Stimulated activated CD4-positive, alpha-beta T cell treated with anti-CD3 and anti-CD28 coated beads, Interleukin-4, amount 100 ng/mL, for 4 hours (primary cell): ENCODE data around the gene WEE2.
"Not testable (repeated sequence)": the region's sequence is repeated elsewhere in the genome, so short reads cannot be mapped to it uniquely, and the experiment has no call there.

Experiments used
- DNase-seq, 2 experiments: peaks; one replicate each; pipeline ENCODE4 v3.0.0-alpha.2; 2020

WEE2 gene

DNA sequence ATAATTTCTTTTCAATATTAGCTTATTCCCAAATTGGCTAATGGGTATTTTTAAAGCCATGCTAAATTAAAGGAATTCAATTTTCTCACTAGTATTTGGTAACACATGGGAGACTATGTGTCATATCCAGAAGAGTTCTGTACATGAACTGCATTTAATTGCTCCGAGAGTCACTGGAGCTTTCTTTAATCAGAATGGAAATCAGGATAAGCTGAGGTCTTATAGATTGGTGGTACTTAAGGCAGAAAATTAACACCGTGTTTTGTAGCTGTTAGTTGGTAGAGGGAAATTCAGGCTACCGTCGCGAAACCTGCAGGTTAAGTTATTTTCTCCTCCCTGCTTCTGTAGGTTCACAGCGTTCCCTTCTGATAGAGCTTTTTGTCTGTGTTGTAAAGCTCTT lies at the start of gene WEE2:
Gene WEE2 (plus strand): TSS at position 3 of the 400 bp plus-strand sequence. CDS start 406 bp downstream, outside the sequence.
- no peak for DNase-seq

DNA sequence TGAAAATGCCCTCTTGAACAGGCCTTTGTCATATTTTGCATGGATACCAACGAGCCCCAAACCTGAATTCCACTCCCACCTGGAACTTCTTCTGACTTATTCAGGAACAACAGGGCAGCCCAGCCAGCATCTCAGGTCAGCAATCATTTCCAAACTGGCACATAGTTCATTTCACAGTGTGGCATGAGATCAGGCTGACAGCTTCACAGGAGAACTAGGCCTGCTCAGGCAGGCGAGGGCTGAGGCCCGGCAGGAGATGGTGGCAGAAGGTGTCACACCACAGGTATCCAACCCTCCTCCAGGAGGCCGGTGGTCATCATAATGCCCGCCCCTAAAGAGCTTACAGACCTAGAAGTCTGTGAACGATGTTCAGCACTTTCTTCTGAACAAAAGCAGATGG lies 48.7 kb upstream of the WEE2 start:
- DNase-seq: no peak

DNA sequence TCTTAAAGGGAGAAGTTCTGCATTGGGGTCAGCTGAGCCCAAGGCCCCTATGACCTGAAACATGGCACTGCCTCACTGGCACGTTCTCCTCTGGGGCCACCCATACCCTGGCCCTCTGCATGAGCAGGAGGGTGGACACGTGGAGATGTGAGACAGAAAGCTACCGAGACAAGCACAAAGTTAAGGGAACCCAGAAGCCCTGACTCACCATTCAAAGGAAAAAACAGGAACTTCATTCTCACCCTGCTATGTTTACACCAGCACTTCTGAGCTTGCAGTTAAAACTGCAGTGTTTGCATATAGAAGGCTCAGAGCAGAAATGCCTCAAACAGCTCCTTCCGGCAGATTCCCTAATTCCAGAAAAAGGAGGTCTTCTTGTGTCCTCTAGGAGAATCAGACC lies 47.9 kb upstream of the WEE2 start:
- DNase-seq: no peak

DNA sequence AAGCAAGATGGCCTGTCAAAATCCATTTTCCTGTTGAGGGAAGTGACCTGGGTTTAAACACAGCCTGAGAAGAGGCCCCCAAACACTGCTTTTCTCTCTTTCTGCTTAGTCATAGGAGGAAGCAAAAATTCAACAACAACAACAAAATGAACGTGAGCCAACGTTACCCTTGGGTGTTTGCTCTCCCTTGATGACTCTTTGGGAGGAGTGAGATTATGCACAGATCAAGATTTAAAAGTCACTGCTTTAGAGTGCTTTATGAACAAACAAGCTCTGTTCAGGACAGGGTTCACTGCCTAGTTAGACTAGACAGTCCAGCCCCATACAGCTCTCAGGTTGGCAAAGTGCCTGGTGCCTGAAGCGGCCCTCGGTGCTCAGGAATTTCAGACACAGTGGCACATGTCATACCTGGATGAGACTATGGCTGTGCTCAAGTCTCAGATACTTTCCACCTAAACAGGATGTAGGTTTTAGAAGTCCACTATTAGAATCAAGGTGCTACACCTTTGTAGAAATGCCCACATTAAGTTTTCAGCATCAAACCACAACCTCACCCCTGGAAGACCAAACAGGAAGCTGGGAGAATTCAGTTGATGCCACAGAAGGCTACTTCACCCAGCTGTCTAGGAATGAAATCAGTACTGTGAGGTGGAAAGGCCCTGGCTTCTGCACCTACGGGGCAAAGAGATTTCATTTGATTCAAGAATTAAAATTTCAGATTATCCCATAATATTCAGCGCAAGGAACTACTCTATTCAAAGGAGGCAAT lies 44.9 kb upstream of the WEE2 start:
- no peak for DNase-seq

DNA sequence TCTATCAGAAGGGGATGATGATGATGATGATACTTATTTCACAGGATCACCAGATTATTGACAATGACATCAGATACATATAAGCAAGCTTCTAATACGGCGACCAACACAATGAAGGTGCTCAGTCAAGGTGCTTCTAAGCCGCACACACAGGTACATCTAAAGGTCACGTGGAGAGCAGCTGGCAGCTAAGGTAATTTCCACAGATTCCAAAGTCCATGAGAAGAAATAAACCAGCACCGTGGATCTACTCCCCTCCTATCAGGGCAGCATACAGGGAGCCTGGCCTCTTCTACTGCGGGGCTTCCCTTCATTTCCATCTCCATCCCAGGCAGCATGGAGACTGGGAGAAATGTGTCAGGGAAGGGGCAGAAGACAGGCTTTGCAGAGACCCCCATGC lies 43.7 kb upstream of the WEE2 start:
- no peak for DNase-seq

DNA sequence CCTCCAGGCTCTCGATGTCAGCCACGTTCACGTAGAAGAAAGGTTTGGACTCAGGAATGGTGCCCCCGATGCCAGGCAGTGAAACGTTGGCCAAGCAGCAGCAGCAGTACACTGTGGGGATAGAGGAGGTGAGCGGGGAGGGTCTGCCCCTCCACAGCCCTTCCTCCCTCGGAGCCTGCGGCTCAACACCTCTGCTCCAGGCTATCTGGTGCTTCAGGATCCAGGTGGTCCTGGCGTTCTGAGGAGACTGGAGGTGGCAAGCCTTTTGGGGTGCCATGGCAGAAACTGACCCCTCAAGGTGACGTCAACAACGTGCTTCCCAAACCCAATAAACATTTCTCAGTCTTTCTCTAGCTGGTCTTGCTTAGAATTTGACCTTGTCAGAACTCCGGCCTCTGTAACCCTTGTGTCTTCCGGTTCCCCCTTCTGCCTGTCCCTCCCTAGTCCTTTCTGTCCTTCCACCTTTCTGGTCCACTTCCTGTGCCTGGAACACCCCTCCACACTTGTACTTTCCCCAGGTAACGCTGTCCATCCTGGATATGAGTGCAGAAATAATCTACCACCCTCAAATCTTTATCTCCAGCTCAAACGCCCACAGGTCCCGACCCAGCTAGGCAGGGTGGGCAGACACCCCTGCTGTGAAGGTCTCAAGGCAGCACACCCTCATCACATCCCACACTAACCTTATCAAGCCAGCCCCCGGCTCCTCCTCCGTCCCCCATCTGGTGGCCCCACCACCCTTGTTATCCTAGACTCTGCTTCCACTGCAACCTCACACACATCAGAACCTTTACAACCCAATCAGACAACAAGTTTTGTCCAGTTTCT lies 42.7 kb upstream of the WEE2 start:
- no peak for DNase-seq

DNA sequence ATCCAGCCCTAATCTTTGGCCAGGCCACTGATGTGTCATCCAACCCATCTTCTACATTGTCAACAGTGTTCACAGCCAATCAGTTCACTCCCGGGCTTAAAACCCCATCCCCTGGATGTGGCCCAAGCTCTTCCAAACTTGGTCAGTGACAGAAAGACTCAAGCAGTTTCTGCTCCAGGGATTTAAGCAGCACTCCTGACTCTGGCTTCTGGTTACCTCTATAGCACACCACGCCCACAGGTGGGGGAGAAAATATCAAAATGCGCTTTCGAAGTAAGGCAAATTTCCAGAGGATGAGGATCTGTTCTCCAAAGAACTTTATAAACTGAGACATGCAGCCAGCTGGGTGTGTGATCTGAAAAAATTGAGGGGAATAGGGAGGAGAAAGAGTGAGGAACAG lies 42.1 kb upstream of the WEE2 start:
- DNase-seq: no peak

DNA sequence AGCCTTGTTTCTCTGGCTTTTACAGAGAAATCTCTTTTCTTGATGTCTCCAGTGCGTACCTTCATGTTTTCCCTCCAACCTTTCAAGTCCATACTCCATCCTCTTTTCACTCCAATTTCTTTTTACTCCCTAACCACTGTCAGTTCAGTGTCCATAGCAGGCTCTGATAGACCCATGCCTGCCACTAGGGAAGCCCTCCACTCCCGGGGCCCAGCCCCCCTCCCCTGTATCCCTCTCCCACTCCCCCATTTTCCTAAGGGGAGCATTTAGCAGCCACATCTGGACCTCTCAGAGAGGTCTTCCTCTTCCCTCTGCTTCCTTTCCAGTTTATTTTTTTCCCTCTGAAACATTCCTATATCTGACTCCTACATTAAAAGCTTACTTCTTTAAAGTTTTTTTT lies 39.3 kb upstream of the WEE2 start:
- DNase-seq: no peak

DNA sequence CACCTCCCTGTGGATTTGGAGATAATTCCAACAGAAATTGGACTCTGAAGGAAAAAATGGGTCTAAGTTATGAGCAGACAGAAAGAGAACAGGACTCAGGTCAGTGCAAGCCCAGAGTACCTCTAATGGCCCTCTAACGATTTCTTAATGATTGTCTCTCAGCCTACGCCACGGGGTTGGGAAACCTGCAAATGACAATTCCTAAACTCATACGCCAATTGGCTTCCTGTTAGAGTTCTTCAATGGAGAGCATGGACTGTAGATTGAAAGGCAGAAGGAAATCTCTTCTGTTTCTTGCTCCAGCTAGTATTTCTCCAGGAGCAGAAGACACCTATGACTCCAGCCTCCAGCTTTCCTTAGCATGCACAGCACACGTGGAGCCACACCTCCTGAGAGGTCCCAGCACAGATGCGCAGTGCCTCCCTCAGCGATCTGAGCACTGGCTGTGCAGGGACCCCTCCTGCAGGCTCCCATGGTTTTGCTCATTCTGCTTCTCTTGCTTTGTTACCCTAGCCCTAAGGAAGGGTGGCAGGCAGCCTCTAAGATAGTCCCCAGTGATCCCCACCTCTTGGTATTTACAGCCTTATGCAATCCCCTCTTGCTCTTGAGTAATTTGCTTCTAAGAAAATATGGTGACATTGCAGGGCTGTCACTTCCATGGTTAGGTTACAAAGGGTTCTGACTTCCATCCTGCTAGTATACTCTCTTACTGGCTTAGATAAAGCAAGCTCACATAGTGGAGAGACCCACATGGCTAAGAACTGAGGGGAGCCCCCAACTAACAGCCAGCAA lies 36.3 kb upstream of the WEE2 start:
- no peak for DNase-seq

DNA sequence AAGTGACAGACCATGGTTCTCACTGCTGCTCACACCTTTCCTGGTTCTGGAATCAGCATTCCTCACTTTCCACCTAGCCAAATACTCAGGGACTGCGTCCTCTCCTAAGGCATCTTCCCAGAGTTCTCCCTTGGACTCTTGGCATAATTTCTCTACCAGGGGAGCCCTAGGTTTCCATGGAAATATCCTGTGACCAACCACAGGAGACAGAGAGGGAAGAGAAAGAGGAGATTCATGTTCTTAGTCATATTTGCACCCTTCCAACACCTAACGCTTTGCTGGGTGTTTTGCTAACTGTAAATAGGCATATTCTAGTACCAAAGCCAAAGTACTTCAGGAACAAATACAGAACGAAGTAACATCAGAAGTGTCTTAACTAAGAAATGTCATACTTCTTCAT lies 34.8 kb upstream of the WEE2 start:
- DNase-seq: no peak

DNA sequence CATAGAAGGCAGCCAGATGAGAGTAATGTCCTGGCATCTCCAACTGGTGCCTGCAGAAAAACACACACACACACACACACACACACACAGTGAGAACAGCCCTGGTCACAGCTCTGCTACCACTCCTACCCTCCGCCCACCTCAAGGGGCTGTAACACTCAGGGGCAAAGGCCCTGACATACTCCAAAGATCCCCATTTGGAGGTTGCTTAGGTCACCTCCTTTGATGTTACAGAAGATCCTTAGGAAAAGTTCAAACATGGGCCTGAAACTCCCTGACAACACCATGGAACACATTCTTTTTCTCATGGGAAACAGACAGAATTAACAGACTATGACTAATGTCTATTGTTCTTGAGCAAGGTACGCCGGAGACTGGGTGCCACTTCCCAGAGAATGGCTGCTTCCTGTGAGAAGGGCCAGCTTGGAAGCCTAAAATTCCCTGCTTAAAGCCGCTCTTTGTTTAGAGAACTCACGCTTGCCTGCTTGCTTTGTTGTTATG lies 33.9 kb upstream of the WEE2 start:
- no peak for DNase-seq

DNA sequence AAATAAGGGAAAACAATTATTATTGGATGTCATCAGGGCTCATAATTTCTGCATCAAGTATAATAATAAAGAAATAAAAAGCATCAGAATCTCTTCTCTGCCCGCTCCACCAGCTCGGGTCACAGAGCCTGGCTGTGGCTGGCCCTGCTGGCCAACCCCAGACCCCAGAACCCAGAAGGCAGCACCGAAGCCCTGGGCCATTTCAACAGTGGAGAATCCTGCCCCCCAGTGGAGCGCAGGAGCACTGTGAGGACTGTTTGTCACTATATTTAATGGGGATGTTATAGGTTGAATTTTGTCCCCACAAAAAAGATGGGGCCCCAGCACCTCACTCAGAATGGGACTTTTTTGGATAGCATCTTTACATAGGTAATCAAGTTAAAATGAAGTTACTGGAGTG lies 33.5 kb upstream of the WEE2 start:
- no peak for DNase-seq

DNA sequence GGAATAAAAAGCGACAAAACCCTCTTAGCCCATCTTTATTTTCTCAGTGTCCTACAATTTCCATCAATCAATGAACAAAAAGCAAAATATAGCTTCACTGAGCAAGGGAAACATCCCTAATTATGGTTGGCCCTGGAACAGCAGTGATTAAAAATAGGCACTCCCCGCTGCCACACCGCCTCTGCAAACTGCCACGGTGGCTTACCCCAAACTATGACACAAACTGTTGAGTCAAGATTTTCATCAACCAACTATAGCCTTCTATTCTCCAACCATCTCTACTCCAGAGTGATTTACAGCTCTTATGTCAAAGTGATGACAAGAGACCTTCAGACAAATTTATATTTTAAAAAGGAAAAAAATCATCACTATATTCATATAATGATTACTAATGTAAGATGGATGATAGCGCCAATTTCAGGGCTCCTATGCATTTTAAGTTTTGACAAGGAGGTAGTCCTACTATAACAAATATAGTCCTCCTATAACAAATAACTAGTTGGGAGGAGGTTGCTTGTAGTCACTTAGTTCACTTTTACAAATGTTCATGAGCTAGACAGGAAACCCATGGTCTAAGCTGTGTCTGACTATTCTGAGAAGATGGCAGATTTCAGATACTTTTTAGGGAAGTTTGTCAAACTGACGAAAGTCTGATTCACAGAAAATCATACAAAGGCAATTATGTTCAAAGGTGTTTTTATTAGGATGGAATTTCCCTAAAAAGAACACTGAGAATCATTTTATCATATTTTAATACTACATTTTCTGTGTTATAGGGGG lies 32.5 kb upstream of the WEE2 start:
- DNase-seq: no peak

DNA sequence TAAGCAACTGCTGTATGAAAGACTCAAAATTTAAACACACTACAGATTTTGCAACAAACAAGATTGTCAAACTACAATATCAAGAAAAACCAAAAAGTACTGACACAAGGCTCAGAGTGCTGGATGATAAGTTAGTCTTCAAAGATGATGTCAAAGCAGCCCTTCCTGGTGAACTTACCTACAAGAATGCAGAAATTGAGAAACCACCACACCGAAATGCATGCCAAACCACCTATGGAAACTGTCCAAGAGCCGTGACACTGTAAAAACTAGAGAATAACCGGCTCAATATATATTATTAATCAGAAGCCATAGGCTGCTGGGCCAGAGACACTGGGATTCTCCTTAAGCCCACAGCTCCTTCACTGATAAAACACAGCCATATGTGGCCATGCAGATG lies 31.5 kb upstream of the WEE2 start:
- DNase-seq: no peak

DNA sequence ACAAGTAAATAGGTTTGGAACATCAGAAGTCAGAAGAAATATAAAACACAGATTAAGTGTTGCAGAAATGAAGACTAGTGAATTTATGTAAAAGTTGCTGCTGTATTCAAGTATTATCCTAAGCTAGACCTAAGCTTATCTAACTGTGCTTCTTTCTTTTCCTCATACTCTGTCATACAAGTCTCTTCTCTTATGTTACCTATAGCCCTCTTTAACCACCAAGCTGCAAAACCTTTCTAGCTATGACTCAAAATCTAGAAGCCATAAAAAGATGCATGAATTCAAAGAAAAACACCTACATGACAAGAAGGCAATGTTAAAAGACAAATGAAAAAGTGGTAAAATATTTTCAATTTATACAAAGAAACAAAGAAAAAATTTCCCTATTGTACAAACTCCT lies 29.1 kb upstream of the WEE2 start:
- DNase-seq: no peak

DNA sequence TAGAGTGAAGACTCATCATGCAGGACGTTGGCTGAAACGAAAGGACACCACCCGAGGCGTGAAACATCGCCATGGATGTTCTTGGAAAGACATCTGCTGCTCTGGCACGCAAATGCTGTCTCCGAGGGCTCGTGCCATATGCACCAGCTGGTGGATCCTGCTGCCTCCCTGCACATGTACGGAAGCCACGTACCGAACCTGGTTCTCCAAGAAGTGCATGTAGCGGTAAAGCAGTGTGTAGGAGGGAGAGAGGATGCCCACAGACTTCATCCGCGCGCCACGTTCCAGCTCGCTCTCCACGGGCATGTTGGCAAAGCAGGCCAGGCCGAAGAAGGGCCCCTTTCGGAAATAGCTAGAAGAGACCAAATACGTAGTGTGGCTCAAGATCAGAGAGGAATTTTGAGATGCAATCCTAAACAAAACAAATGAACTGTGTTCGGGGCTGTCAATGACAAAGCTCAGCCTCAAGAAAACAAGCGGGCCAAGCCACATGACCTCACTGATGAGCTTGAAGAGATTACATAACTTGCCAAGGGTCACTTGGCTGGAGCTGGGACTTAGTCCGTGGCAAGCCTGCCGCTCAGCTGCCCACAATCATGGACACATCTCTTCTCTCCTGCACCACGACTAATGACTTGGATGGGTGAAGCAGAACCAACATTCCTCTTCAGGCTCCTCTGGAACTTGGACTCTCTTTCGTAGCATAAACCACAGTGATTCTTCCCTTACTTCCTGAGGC lies 22.7 kb upstream of the WEE2 start:
- DNase-seq: no peak

DNA sequence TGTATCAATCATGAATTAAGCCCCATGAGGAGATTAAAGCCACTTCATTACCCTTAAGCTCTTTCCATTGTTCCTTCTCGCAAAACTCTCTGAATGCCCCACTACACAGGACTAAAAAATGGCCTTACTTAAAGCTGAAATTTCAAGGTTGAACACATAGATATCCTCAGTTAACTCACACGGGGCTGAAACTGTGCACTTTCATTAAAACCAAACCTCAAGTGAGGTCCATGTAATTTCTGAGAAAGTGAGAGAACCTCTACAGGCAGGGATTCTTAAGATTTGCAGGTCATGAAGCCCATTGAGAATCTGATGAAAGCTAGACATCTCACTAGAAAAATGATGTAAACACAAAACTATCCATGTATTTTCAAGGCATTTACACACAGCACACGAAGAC lies 22.1 kb upstream of the WEE2 start:
- DNase-seq: no peak

DNA sequence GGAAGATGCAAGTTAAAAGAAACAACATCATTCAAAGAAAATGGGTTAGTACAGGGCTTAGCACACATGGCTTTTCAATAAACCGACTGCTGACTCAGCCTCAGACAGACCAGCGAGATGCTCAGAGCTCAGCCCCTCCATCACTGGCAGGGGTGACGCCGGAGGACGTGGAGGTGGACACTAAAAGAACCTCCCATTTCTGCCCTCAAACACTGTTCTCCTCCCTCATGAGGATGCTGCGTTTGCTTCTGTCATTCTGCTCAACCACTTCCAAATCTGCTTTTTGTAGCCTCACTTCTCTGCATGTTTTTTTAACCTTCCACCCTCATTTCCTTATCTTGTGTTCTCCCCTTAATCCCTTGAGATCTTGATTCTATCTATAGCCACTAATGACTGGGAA lies 21.5 kb upstream of the WEE2 start:
- no peak for DNase-seq

DNA sequence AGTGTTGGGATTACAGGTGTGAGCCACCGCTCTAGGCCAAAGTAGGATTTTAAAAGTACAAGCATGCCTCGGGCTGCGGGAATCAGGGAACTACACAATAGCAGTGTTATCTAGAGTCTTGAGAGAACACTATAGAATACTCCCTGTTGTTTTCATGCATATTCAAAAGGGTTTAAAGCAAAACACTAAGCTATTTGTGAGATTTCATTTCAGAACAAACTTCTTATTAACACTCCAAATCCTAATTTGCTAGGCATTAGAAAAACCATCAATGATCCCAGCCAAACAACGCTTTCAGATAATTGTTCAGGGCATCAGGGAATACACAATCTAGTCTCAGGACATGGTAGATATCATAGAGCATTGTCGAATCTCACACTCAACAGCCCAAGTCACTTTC lies 20.1 kb upstream of the WEE2 start:
- DNase-seq: no peak

DNA sequence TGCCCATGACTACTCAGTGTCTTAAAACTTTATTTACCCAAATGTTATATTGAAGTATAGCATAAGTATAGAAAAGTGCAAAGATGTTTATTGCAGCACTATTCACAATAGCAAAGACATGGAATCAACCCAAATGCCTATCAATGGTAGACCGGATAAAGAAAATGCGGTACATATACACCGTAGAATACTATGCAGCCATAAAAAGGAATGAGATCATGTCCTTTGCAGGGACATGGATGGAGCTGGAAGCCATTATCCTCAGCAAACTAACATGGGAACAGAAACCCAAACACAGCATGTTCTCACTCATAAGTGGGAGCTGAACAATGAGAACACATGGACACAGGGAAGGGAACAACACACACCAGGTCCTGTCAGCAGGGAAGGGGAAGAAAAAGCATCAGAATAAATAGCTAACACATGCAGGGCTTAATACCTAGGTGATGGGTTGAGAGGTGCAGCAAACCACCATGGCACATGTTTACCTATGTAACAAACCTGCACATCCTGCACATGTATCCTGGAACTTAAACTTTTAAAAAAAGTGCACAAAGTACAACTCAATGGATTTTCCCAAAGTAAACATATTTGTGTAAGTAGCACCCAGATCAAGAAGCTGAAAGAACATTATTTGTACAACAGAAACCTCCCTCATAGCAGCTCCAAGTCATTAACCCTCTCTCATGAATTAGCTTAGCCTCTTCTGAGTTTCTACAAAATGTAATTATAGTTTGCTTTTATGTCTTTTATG lies 18.9 kb upstream of the WEE2 start:
- not testable (repeated sequence) for DNase-seq

DNA sequence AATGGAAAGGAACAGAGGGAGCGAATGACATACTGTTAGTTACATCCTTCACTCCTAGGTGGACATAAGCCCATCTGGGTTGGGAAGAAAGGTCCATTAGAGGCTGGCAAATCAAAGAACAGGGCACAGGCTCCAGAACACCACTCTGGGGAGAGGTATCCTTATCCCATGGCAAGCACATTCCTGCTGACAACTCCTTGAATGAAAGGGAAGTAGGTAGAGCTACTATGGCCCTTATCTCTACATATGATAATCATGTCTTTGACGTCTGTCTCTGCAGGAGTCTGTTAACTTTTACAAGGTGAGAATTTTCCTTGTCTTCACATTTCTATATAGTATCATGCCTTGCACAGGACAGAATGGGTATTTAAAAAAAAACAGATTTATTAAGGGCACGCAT lies 16.6 kb upstream of the WEE2 start:
- no peak for DNase-seq
